Stimulated activated CD4-positive, alpha-beta T cell treated with anti-CD3 and anti-CD28 coated beads, TNF-alpha, amount 100 ng/mL, for 4 hours (primary cell): ENCODE results near the gene TAF3.

Experiments used
- DNase-seq, 3 experiments: peaks; one replicate each; pipeline ENCODE4 v3.0.0-alpha.2; 2020; ENCODE audit warnings: low read depth in 3 of 3

Gene TAF3

GRCh38 chr10:8057636-8058273, 239.4 kb downstream of the TAF3 start:
- no peak for DNase-seq

- no peak for DNase-seq
These were observed 240.2 kb downstream of the TAF3 start for GRCh38 chr10:8058274-8059111.

- DNase-seq = no peak
These were observed 241.1 kb downstream of the TAF3 start for GRCh38 chr10:8059191-8059936.

GRCh38 chr10:8060010-8060703, 241.9 kb downstream of the TAF3 start:
- no peak for DNase-seq

GRCh38 chr10:8060704-8061121, 242.4 kb downstream of the TAF3 start:
- DNase-seq = no peak

- DNase-seq = no peak
These were observed 243.2 kb downstream of the TAF3 start for GRCh38 chr10:8061274-8062211.

DNA sequence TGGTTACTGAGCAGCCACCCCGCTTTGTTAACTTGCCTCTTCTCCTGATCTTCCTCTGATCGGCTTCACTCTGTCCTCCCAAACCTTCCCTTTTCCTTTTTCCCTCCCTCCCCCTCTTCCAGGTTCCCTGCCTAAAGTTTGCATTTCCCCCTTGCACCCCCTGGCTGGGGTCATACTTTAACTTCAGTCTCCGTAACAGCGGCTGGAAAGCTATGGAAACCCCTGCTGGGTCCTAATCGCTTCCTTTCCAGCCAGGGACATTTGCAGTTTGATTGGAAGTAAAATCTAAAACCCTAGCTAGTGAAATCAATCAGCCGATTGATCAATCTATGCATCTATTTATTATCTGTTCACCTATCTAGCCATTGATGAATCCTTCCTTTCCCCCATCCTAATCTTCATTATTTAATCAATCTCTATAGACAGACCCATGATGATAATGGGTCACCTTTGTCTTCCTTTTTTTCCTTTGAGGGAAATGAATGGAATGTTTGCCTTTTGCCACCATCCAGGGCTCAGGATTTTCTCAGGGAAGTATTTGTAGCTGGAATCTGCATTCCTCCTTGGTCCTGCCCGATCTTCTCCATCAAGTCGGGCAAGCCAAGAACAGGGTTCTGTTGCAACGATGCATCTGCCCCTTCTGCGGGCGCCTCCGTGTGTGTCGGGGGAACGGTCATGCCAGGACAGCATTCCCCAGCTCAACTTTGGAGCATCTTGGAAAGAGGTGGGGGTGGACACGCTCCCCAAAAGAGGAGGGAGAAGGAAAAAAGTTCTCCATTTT, 245.0 kb downstream of the TAF3 start:
- no peak for DNase-seq

DNA sequence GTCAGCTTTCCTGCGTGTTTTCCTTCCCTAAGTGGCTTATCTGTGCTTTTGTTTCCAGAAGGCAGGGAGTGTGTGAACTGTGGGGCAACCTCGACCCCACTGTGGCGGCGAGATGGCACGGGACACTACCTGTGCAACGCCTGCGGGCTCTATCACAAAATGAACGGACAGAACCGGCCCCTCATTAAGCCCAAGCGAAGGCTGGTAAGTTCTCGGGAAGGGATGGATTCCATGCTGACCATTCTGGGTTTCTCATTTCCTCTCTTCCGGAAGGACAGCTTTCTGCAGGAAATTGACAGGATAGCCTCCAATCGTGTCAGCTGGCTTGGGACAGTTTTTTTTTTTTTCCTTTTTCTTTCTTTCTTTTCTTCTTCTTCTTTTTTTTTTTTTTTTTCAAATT, 245.6 kb downstream of the TAF3 start:
- no peak for DNase-seq

- DNase-seq = no peak
These were observed 246.1 kb downstream of the TAF3 start for GRCh38 chr10:8064436-8064835.

DNA sequence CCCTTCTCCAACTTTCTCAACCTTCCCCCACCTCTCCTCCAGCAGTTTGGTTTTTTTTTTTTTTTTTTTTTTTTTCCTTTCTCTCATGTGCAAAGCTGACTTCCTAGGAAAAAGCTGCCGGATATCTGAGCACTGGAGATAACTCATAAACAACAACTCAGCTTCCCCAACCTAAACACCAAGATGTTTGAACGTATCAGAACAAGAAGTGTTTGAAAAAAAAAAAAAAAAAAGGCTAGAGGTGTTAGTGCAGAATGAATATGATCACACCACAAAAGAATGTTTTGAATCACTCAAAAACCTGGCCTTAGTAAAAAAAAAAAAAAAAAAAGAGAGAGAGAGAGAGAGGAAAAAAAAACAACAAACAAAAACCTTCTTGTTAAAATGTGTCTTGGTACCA, 247.3 kb downstream of the TAF3 start:
- no peak for DNase-seq

GRCh38 chr10:8066124-8066523, 247.8 kb downstream of the TAF3 start:
- no peak for DNase-seq
